SK-N-MC (cell line): Measurements from ENCODE around the gene IFIT1B.
"Not testable (repeated sequence)": the region's sequence is repeated elsewhere in the genome, so short reads cannot be mapped to it uniquely, and the experiment has no call there.

ENCODE experiments used
- EZH2 ChIP-seq: fragments of 200-600 bp; sonication (generic); IDR thresholded peaks from one replicate; pipeline ENCODE4 v1.6.1; 2017; ENCODE audit warnings: antibody characterized with exemption
- POLR2AphosphoS5 ChIP-seq: IDR thresholded peaks from 2 replicates; pipeline ENCODE4 v1.6.1; 2012; ENCODE audit warnings: mild to moderate bottlenecking, low read depth, low read length, borderline replicate concordance

DNA sequence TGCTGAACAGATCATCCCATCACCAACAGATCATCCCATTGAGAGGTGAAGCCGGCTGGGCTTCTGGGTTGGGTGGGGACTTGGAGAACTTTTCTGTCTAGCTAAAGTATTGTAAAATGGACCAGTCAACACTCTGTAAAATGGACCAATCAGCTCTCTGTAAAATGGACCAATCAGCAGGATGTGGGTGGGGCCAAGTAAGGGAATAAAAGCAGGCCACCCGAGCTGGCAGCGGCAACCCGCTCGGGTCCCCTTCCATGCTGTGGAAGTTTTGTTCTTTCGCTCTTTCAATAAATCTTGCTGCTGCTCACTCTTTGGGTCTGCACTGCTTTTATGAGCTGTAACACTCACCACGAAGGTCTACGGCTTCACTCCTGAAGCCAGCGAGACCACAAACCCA lies 28.3 kb downstream of the IFIT1B start:
- TF ChIP-seq POLR2AphosphoS5, EZH2: not testable (repeated sequence)
